Measurements from ENCODE around the gene MED25.

MED25 gene

GRCh38 chr19:49883094-49883493 lies 65.0 kb downstream of the MED25 start:
- no peak for DNase-seq
- H3K27ac ChIP-seq = no peak overlapping the region
- in situ Hi-C loops (cut with HindIII; ENCODE audit: low pct_ligation_motif_present, low sequenced_read_pairs) = no loop called here
- no peak overlapping the region for H3K4me3 ChIP-seq (ENCODE audit: low read depth, low read length)
- H3K36me3 ChIP-seq (replicated peaks) = peaks cover 44% of the 10 kb centered on the region
- TF ChIP-seq CTCF (IDR thresholded peaks at IDR 0.05; ENCODE audit: low read depth, low read length, missing control alignments) = no peak
- H3K27me3 ChIP-seq (replicated peaks) = no peaks in the 10 kb centered on the region

- Histone ChIP-seq H3K27me3 (replicated peaks) (no peaks in the 10 kb centered on the region), H3K27ac (no peak overlapping the region), H3K4me3 (ENCODE audit: low read depth, low read length) (no peak overlapping the region), H3K36me3 (replicated peaks) (peaks cover 46% of the 10 kb centered on the region)
- TF ChIP-seq CTCF (IDR thresholded peaks at IDR 0.05; ENCODE audit: low read depth, low read length, missing control alignments) = no peak
- in situ Hi-C loops (cut with HindIII; ENCODE audit: low pct_ligation_motif_present, low sequenced_read_pairs) = no loop called here
- DNase-seq = no peak
Measured at GRCh38 chr19:49884109-49884508, 66.0 kb downstream of the MED25 start.

GRCh38 chr19:49884760-49885159 lies 66.7 kb downstream of the MED25 start:
- no peak for DNase-seq
- Histone ChIP-seq H3K27ac (no peak overlapping the region), H3K27me3 (replicated peaks) (no peaks in the 10 kb centered on the region), H3K36me3 (replicated peaks) (peaks cover 45% of the 10 kb centered on the region), H3K4me3 (ENCODE audit: low read depth, low read length) (no peak overlapping the region)
- in situ Hi-C loops (cut with HindIII; ENCODE audit: low pct_ligation_motif_present, low sequenced_read_pairs) = no loop called here
- no peak for TF ChIP-seq CTCF (IDR thresholded peaks at IDR 0.05; ENCODE audit: low read depth, low read length, missing control alignments)

Data from brain microvascular endothelial cell (primary cell).